Lower lobe of right lung (tissue), 2 donors: ENCODE data around the gene ASTN2. TPM values are rescaled to one million over a fixed set of nuclear protein-coding genes. Genes with fewer than 3 reads are reported as not detected.

Source experiments
- ATAC-seq, 2 donors: fragments of 200-7000 bp; cut with Tn5 transposase; one replicate each; pipeline ENCODE4 v1.9.1; 2020 to 2022; ENCODE audit warnings: mild to moderate bottlenecking in 2 of 2, moderate library complexity in 2 of 2
- DNase-seq: peaks from one replicate; pipeline ENCODE4 v3.0.0-alpha.2; 2020
- H3K27ac ChIP-seq: fragments of 200-600 bp; one replicate; pipeline ENCODE4 v1.8.0; 2022
- H3K27me3 ChIP-seq: fragments of 200-600 bp; one replicate; pipeline ENCODE4 v1.8.0; 2022; ENCODE audit warnings: low read depth
- H3K36me3 ChIP-seq: fragments of 200-600 bp; one replicate; pipeline ENCODE4 v1.8.0; 2022; ENCODE audit warnings: mild to moderate bottlenecking
- H3K4me1 ChIP-seq: fragments of 200-600 bp; one replicate; pipeline ENCODE4 v1.8.0; 2022
- H3K4me3 ChIP-seq: fragments of 200-600 bp; one replicate; pipeline ENCODE4 v1.8.0; 2022; ENCODE audit warnings: mild to moderate bottlenecking
- H3K9me3 ChIP-seq: fragments of 200-600 bp; one replicate; pipeline ENCODE4 v1.8.0; 2022
- intact Hi-C: fragments of 100-400 bp; cut with DNase I; formaldehyde crosslinking; loops from one replicate; pipeline ENCODE4 v1.11.0; 2022
- total RNA-seq: library from RNA; stranded (reverse); fragmentation: NEBNext Ultra II Directional; extraction: Animal tissue kit (Norgen Biotek cat#: 25700); gene quantifications from one replicate; pipeline ENCODE4 v1.2.1, GENCODE V29; 2021
- TF ChIP-seq, protein P1 (sequence below): fragments of 200-600 bp; IDR thresholded peaks from one replicate; pipeline ENCODE4 v1.8.0; 2022; ENCODE audit warnings: antibody characterized with exemption, mild to moderate bottlenecking
- donor health status: DM: no; HTN: yes; CAD: no; lungs with severe emphysema.

Gene ASTN2
- total RNA-seq, 1 donor from 2014 or later, result 4.3 TPM

- no peaks in the 10 kb centered on the region for H3K4me1 ChIP-seq
- H3K27ac ChIP-seq, result no peak overlapping the region
- TF ChIP-seq, protein P1, sequence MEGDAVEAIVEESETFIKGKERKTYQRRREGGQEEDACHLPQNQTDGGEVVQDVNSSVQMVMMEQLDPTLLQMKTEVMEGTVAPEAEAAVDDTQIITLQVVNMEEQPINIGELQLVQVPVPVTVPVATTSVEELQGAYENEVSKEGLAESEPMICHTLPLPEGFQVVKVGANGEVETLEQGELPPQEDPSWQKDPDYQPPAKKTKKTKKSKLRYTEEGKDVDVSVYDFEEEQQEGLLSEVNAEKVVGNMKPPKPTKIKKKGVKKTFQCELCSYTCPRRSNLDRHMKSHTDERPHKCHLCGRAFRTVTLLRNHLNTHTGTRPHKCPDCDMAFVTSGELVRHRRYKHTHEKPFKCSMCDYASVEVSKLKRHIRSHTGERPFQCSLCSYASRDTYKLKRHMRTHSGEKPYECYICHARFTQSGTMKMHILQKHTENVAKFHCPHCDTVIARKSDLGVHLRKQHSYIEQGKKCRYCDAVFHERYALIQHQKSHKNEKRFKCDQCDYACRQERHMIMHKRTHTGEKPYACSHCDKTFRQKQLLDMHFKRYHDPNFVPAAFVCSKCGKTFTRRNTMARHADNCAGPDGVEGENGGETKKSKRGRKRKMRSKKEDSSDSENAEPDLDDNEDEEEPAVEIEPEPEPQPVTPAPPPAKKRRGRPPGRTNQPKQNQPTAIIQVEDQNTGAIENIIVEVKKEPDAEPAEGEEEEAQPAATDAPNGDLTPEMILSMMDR, result no peak
- H3K9me3 ChIP-seq, result no peaks in the 10 kb centered on the region
- no peak for ATAC-seq
- intact Hi-C loops, result no loop called here
- DNase-seq, result no peak
- no peak overlapping the region for H3K4me3 ChIP-seq
- no peaks in the 10 kb centered on the region for H3K36me3 ChIP-seq
- peaks cover 5% of the 10 kb centered on the region for H3K27me3 ChIP-seq
Measured at GRCh38 chr9:116975126-116975525, 439.7 kb downstream of the ASTN2 start.

GRCh38 chr9:116966199-116966598 is 448.7 kb downstream of the ASTN2 start:
- H3K27ac ChIP-seq, result no peak overlapping the region
- no peaks in the 10 kb centered on the region for H3K36me3 ChIP-seq
- no peak overlapping the region for H3K4me3 ChIP-seq
- DNase-seq, result no peak
- no peaks in the 10 kb centered on the region for H3K27me3 ChIP-seq
- intact Hi-C loops, result no loop called here
- no peaks in the 10 kb centered on the region for H3K9me3 ChIP-seq
- H3K4me1 ChIP-seq, result no peaks in the 10 kb centered on the region
- TF ChIP-seq, protein P1, result no peak
- ATAC-seq, result no peak

DNA sequence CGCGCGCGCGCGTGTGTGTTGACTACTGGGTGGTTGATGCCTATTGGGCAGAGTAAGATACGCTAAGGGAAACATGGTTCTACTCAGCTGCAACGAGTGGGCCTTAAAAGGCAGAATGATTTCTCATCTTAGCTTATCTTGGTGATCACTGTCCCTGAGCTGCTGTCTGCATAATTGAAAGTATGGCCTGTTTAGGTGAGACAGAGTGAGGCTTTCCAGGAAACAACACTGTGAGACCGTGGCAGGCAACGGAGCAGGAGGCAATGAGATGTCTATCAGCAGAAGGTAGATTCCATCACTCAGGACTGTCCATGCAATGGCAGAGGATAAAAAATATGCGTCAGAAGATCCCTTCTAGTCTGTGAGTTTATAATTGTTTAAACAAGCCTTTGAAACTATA is 450.6 kb downstream of the ASTN2 start:
- H3K36me3 ChIP-seq, result no peaks in the 10 kb centered on the region
- H3K9me3 ChIP-seq, result no peaks in the 10 kb centered on the region
- no peak overlapping the region for H3K27ac ChIP-seq
- intact Hi-C loops, result no loop called here
- ATAC-seq, result no peak
- H3K4me1 ChIP-seq, result no peaks in the 10 kb centered on the region
- DNase-seq, result no peak
- no peak overlapping the region for H3K4me3 ChIP-seq
- no peaks in the 10 kb centered on the region for H3K27me3 ChIP-seq
- TF ChIP-seq, protein P1, result no peak

GRCh38 chr9:116959809-116960208 is 455.0 kb downstream of the ASTN2 start:
- intact Hi-C loops, result no loop called here
- DNase-seq, result no peak
- no peaks in the 10 kb centered on the region for H3K9me3 ChIP-seq
- H3K36me3 ChIP-seq, result no peaks in the 10 kb centered on the region
- H3K27me3 ChIP-seq, result no peaks in the 10 kb centered on the region
- H3K4me3 ChIP-seq, result no peak overlapping the region
- H3K4me1 ChIP-seq, result no peaks in the 10 kb centered on the region
- ATAC-seq, result no peak
- TF ChIP-seq, protein P1, result no peak
- H3K27ac ChIP-seq, result no peak overlapping the region

DNA sequence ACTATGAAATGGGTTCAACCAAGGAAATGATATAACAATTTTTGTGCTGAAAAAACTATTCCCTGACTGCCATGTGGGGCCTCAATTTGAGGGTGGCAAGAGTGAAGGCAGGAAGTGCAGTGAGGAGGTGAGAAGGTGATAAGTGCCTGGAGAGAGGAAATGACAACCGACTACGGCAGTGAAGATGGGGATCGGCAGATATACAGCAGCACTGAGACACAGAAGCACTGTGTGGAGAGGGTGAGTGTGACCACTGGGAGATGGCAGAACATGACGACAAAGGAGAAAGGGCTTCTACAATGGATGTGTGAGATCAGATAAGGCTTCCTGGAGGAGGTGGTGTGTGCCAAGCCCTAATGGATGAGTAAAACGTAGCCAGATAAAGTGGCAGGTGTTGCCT is 456.0 kb downstream of the ASTN2 start:
- Histone ChIP-seq H3K4me1 (no peaks in the 10 kb centered on the region), H3K36me3 (no peaks in the 10 kb centered on the region), H3K9me3 (no peaks in the 10 kb centered on the region), H3K27me3 (no peaks in the 10 kb centered on the region), H3K27ac (no peak overlapping the region), H3K4me3 (no peak overlapping the region)
- TF ChIP-seq, protein P1, result no peak
- no peak for DNase-seq
- intact Hi-C loops, result no loop called here
- ATAC-seq, result no peak

- ATAC-seq, result no peak
- no peak for DNase-seq
Measured at GRCh38 chr9:116954731-116955130, 460.1 kb downstream of the ASTN2 start.

More at GRCh38 chr9:116954731-116955130, 460.1 kb downstream of the ASTN2 start:
- no peak overlapping the region for H3K4me3 ChIP-seq
- H3K9me3 ChIP-seq, result no peaks in the 10 kb centered on the region
- H3K27me3 ChIP-seq, result no peaks in the 10 kb centered on the region
- no peaks in the 10 kb centered on the region for H3K4me1 ChIP-seq
- intact Hi-C loops, result no loop called here
- no peak overlapping the region for H3K27ac ChIP-seq
- TF ChIP-seq, protein P1, result no peak
- H3K36me3 ChIP-seq, result no peaks in the 10 kb centered on the region
